ENCODE data around the gene DNTTIP2.
A peak's percentile ranks its signal among the peaks of the same experiment; 100 is the strongest.
"Not testable (repeated sequence)": the region's sequence is repeated elsewhere in the genome, so short reads cannot be mapped to it uniquely, and the experiment has no call there.

Gene DNTTIP2

GRCh38 chr1:93878889-93879586 lies at the start of gene DNTTIP2:
DNTTIP2 (minus strand) TSS chr1:93879206; CDS start chr1:93879148, 58 bp downstream.
- DNase-seq (ENCODE audit: low read depth in 3 of 3, low spot score in 1 of 3): peak; percentile 49 to 75 (median 74)

DNA sequence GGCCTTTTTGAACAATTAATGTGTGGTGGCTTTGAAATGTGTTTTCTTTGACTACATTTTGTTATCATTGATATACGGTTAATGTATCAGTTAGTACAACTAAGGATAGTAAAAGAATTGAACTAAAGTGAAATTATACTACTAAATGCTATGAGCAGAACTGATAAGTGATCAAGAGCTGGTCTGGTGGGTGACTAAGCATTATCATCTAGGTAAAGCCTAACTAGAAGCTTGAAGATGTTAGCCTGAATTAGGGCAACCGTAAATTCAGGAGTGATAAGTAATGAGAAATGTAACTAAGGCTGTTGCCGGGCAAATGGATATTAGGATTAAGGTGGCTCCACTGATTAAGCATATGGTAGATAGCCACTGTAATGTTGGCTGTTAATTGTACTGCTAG lies 46.2 kb upstream of the DNTTIP2 start:
- DNase-seq (ENCODE audit: low read depth in 3 of 3, low spot score in 1 of 3): no peak

GRCh38 chr1:93919780-93920179 lies 40.8 kb upstream of the DNTTIP2 start:
- no peak for DNase-seq (ENCODE audit: low read depth in 3 of 3, low spot score in 1 of 3)

DNA sequence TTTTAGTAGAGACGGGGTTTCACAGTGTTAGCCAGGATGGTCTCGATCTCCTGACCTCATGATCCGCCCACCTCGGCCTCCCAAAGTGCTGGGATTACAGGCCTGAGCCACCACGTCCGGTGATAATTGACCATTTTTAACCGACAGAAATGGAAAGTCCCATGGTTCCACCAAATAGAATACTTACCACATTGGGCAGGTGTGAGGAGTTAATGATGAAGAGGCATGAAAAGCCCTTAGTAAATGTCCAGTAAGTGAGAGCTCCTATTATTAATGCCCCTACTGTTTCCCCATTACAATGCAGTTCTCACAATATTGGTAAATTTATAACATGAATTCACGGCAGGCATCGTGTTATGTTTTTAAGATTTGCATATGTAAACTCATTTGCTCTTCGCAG lies 38.3 kb upstream of the DNTTIP2 start:
- no peak for DNase-seq (ENCODE audit: low read depth in 3 of 3, low spot score in 1 of 3)

GRCh38 chr1:93910880-93911279 lies 31.9 kb upstream of the DNTTIP2 start:
- not testable (repeated sequence) for DNase-seq (ENCODE audit: low read depth in 3 of 3, low spot score in 1 of 3)

DNA sequence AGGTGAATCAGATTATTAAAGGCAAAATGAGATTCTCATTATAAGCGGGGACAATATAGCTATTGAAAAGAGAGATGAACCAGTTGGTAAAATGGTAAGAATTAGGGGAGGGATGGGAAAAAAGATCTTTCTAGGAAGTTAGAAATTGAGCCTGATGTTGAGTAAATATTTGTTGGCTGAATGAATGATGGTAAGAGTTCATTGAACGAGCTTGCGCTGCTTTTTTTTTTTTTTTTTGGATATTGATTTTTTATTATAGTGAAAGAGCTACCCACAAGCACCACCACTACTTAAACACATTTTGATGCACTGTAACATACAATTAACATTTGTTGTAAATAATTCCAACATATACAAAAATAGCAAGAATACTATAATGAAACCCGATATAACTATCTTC lies 31.3 kb upstream of the DNTTIP2 start:
- DNase-seq (ENCODE audit: low read depth in 3 of 3, low spot score in 1 of 3): no peak

DNA sequence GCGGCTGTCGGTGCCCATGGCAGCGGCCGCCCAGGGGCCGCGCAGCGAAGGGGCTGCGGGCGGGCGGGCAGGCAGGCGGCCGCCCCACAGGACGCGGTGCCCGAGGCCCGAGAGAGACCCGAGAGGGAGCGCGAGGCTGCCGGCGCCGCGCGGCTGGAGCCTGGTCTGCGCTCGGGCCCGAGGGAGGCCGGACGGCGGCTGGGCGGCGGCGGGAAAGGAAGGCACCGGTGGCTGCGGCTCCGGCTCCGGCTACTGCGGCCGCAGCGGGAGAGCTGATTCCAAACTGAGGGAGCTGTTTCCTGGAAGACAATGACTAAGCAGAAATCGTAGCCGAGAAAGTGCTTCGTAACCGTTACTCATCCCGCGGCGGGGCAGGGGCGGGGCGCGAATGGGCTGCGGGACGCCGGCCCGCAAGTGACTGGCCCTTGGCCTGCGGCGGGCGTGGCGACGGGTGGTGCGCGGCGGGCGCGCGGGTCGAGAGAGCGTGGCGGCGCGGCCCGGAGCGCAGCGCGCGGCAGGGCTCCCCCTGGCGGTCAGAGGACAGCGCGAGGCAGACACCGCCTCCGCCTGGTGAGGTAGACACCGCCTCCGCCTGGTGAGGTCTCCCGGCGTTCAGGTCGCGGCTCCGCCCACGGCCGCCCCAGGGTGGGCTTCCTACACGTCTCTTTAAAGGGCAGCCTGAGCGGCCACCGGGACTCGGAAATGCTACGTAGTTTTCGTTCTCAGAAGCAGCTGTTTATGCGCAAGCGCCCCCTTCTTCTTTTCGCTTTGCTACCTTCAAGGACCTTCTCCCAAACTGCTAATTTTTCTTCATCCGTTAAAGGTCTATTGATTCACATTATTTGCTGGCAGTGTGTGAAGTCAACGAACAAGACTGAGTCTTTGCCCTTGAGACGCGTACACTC lies 30.4 kb upstream of the DNTTIP2 start, which contains the start of gene GCLM:
GCLM (minus strand) TSS at position 285 of the 905 bp plus-strand sequence; CDS start at position 18, 267 bp downstream.
- peak; percentile 69 to 89 (median 81) for DNase-seq (ENCODE audit: low read depth in 3 of 3, low spot score in 1 of 3)

DNA sequence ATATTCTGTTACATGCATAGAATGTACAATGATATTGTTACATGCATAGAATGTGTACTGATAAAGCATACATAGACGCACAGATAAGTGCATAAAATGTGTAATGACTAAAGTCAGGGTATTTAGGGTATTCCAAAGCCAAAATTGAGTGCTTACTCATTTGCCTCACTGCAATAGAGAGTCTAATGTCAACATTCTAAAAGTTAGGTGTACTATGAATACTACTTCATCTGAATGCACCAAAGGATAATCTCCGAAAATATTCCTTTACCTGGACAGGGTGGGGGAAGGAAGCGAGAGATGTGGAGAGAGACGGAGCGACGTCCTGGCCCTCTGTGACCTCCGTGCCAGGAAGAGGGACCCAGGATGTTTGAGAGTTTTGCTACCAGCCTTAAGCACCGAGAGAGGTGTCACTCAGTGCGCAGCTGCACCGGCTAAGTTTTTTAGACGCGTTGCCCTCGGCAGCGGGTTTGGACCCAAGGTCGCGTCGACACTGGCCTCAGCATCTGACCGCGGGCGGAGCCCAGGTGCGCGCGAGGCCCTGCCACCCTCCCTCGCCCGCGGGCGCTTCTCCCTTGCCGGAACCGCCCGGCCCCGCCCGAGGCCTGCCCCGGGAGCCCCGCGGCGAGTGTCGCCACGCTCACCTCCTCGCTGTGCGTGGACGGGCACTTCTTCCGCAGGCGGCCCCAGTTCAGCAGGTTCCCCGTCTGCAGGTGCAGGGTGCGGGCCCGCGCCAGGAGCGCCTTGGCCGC lies 29.6 kb upstream of the DNTTIP2 start:
- peak in 2 of 3 donors; percentile 12 to 26 for DNase-seq (ENCODE audit: low read depth in 3 of 3, low spot score in 1 of 3)

DNA sequence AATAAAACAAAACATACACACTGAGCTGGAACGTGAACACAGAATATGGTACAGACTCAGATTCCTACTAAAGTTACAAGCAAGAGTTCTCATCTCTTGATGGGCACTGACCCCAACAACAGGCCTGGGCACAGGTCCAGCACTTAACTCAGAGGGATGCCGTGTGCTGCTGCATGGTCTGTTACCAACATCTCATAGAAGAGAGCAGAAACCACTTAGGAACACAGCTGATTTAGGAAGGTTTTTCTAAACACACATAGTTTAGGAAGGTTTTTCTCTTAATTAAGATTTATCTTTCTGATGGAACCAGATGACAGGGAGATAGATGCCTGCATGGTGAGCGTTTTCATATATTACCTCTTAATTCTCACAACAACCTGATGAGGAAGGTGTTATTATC lies 28.7 kb upstream of the DNTTIP2 start:
- no peak for DNase-seq (ENCODE audit: low read depth in 3 of 3, low spot score in 1 of 3)

- DNase-seq (ENCODE audit: low read depth in 3 of 3, low spot score in 1 of 3): no peak
Observed at GRCh38 chr1:93906480-93906879, 27.5 kb upstream of the DNTTIP2 start.

DNA sequence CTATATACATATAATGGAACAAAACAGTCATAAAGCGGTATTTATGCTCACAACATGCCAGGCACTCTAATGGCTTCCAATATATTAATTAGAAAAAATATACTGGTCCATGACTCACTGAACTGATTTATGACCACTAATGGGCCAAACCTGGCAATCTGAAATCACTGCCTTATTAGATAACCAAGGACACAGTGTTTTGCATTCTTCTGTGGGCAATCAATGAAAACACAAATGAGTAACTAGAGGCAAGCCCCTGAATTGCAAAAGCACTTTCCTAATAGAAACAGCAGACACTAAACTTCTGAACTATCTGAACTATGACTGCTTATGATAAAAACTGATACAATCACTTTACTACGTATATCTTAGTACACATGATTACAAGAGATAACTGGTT lies 26.7 kb upstream of the DNTTIP2 start:
- DNase-seq (ENCODE audit: low read depth in 3 of 3, low spot score in 1 of 3): no peak

DNA sequence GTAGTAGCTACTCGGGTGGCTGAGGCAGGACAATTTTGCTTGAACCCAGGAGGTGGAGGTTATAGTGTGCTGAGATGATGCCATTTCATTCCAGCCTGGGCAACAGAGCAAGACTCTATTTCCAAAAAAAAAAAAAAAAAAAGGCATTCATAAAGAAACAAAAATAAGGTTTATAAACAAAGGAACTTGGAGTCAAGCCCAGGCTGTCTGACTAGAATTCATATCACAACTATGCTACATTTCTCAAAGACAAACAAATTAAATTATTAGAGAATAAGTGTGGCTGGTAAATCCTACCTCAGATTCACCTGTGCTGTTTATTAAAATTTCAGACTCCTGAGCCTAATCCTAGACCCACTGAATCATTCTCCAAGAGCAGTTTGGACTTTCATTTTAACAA lies 26.0 kb upstream of the DNTTIP2 start:
- no peak for DNase-seq (ENCODE audit: low read depth in 3 of 3, low spot score in 1 of 3)

DNA sequence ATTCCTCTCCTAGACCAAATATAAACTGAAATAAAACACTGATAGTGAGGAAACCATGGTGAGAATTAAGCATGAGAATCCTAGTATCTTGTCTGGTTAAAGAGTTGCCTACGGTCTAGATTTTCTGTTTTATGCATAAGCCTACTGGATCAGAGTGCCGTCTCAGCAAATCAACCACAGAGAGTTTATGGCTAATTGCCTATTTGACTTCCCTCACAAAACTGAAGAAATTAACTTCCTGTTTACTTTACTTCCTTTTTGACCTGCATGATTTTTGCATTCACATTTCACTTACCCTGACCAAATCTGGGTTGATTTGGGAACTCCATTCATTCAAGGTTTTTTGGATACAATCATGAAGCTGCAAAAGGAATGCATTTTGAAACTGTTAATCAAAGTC lies 25.2 kb upstream of the DNTTIP2 start:
- DNase-seq (ENCODE audit: low read depth in 3 of 3, low spot score in 1 of 3): no peak

- DNase-seq (ENCODE audit: low read depth in 3 of 3, low spot score in 1 of 3): no peak
Observed at GRCh38 chr1:93900723-93901504, 21.9 kb upstream of the DNTTIP2 start.

DNA sequence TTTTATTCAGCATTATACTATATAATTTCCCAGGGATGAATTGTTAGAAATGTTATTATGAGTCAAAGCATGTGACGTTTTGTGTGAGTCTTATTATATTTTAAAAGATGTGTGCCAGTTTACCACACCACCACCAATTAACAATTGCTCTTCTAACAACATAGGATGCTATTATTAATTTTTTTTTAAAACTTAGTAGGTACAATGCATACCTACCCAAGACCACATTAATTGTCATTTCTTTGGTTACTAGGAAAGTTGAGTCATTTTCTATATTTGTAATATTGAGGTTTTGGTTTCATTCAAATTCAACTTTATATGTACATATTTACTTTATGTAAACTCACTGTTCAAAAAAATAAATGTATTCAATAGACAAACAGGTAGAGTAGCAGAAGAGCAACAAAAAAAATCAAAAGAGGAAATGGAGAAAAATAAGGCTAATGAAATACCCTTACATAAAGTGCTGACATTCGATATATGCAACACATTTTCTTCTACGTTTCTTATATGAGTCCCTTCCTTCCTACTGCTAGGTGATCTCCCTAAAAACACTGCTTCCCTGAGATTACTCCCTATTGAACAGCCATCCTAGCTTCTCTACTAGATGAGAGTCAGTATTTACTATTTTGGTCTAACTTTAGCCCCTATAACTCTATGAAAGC lies 20.7 kb upstream of the DNTTIP2 start:
- no peak for DNase-seq (ENCODE audit: low read depth in 3 of 3, low spot score in 1 of 3)

DNA sequence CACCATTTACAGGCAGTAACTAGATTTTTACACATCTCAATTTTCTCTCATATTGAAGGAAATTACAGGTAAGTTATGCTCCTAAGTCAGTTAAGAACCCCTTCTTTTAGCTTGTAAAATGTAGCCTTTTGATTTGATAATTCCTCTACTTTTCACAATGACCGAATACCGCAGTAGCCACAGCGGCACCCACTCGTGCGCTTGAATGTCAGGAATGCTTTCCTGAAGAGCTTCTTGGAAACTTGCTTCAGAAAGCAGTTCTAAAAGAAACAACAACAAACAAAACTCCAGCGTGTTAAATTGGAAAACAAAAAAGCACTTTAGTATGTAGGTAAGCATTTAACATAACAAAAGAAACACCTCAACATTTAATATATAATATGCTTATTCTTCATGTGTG lies 9.9 kb upstream of the DNTTIP2 start:
- DNase-seq (ENCODE audit: low read depth in 3 of 3, low spot score in 1 of 3): no peak

DNA sequence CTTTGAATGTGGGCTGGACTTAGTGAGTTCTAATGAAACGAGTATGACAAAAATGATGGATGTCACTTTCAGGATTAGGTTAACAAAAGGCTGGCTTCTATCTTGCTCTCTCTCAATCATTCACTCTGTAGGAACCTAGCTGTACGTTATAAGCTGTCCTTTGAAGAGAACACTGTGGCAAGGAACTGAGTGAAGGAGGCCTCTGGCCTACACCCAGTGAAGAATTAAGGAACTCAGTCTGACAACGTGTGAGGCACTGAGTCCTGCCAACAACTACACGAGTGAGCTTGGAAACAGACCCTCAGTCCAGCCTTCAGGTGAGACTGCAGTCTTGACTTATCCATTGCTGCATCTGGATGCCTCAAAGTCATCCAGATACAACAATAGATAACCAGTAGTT lies 3.3 kb upstream of the DNTTIP2 start:
- no peak for DNase-seq (ENCODE audit: low read depth in 3 of 3, low spot score in 1 of 3)

- no peak for DNase-seq (ENCODE audit: low read depth in 3 of 3, low spot score in 1 of 3)
Observed at GRCh38 chr1:93880731-93881130, 1.7 kb upstream of the DNTTIP2 start.

- DNase-seq (ENCODE audit: low read depth in 3 of 3, low spot score in 1 of 3): peak; percentile 16 to 39 (median 26)
Observed at GRCh38 chr1:93878501-93878888, 511 bp downstream of the DNTTIP2 start.

GRCh38 chr1:93877529-93877928 lies 1.5 kb downstream of the DNTTIP2 start:
- no peak for DNase-seq (ENCODE audit: low read depth in 3 of 3, low spot score in 1 of 3)

Measured in stimulated activated CD4-positive, alpha-beta T cell treated with anti-CD3 and anti-CD28 coated beads, TNF-alpha, amount 100 ng/mL, for 1 hour (primary cell).